Hematopoietic multipotent progenitor cell treated with erythropoietin and hydrocortisone succinate and interleukin-3 and kit ligand, for 15 days (in vitro differentiated cells): ENCODE measurements around the gene S100A2.
"Not testable (repeated sequence)": the region's sequence is repeated elsewhere in the genome, so short reads cannot be mapped to it uniquely, and the experiment has no call there.

Source experiments
- DNase-seq: peaks from one replicate; pipeline ENCODE4 v3.0.0-alpha.2; 2015; ENCODE audit warnings: low spot score

Gene S100A2

GRCh38 chr1:153532769-153533599, 32.7 kb downstream of the S100A2 start:
- DNase-seq, result peak; percentile 86

GRCh38 chr1:153532181-153532580, 33.5 kb downstream of the S100A2 start:
- peak; percentile 34 for DNase-seq

GRCh38 chr1:153531638-153532037, 34.0 kb downstream of the S100A2 start:
- DNase-seq, result no peak

GRCh38 chr1:153527683-153528040, 38.0 kb downstream of the S100A2 start:
- no peak for DNase-seq

- DNase-seq, result no peak
Measured at GRCh38 chr1:153527023-153527682, 38.5 kb downstream of the S100A2 start.

- DNase-seq, result peak; percentile 27
Measured at GRCh38 chr1:153526132-153526543, 39.5 kb downstream of the S100A2 start.

GRCh38 chr1:153525088-153525728, 40.4 kb downstream of the S100A2 start:
- no peak for DNase-seq

GRCh38 chr1:153522353-153523048, 43.1 kb downstream of the S100A2 start:
- not testable (repeated sequence) for DNase-seq

GRCh38 chr1:153521808-153522207, 43.8 kb downstream of the S100A2 start:
- DNase-seq, result not testable (repeated sequence)

- no peak for DNase-seq
Measured at GRCh38 chr1:153520818-153521476, 44.7 kb downstream of the S100A2 start.

GRCh38 chr1:153520137-153520691, 45.4 kb downstream of the S100A2 start:
- not testable (repeated sequence) for DNase-seq

GRCh38 chr1:153519242-153519641, 46.4 kb downstream of the S100A2 start:
- no peak for DNase-seq

- DNase-seq, result peak; percentile 54
Measured at GRCh38 chr1:153515504-153516394, 49.9 kb downstream of the S100A2 start.

- no peak for DNase-seq
Measured at GRCh38 chr1:153513666-153514065, 52.0 kb downstream of the S100A2 start.

- DNase-seq, result no peak
Measured at GRCh38 chr1:153513023-153513422, 52.6 kb downstream of the S100A2 start.
